C4-2B (cell line): ENCODE measurements around the gene ZBTB45.
"Not testable (repeated sequence)": the region's sequence is repeated elsewhere in the genome, so short reads cannot be mapped to it uniquely, and the experiment has no call there.

Source experiments
- H3K27ac ChIP-seq: fragments of 450-650 bp; 2 replicates; pipeline ENCODE4 v1.5.1; 2017
- CTCF ChIP-seq: fragments of 450-650 bp; conservative IDR thresholded peaks from 2 replicates; pipeline ENCODE4 v1.5.1; 2017; ENCODE audit warnings: mild to moderate bottlenecking
- ZFX ChIP-seq: fragments of 450-650 bp; IDR thresholded peaks from 2 replicates; pipeline ENCODE4 v1.6.1; 2017

Gene ZBTB45

GRCh38 chr19:58477130-58477529, 42.5 kb downstream of the ZBTB45 start:
- peak overlapping the region; percentile 89 for H3K27ac ChIP-seq
- TF ChIP-seq ZFX (no peak), CTCF (no peak)

- H3K27ac ChIP-seq, result peak overlapping the region; percentile 89
- TF ChIP-seq ZFX (peak; percentile 57; the same call in 1 of the 2 replicates), CTCF (no peak)
These were observed 43.1 kb downstream of the ZBTB45 start for GRCh38 chr19:58476498-58477015.

GRCh38 chr19:58475714-58476497, 43.7 kb downstream of the ZBTB45 start, which contains the start of gene ZNF446:
ZNF446 (plus strand) TSS chr19:58476352; CDS start chr19:58477219, 867 bp downstream.
- H3K27ac ChIP-seq, result peak within 1 kb of the TSS; percentile 89
- TF ChIP-seq CTCF (no peak), ZFX (peak; percentile 88; the same call in 1 of the 2 replicates)

GRCh38 chr19:58474997-58475713, 44.5 kb downstream of the ZBTB45 start:
- no peak for TF ChIP-seq ZFX
- H3K27ac ChIP-seq, result peak overlapping the region; percentile 89

- no peak for TF ChIP-seq ZFX
- H3K27ac ChIP-seq, result peak overlapping the region; percentile 89
These were observed 45.2 kb downstream of the ZBTB45 start for GRCh38 chr19:58474291-58474996.

- no peak overlapping the region for H3K27ac ChIP-seq
- TF ChIP-seq ZFX (no peak), CTCF (no peak)
These were observed 45.8 kb downstream of the ZBTB45 start for GRCh38 chr19:58473775-58474174.

- no peak overlapping the region for H3K27ac ChIP-seq
- TF ChIP-seq ZFX, result no peak
- no peak for TF ChIP-seq CTCF
These were observed 47.9 kb downstream of the ZBTB45 start for GRCh38 chr19:58471736-58472135.

- not testable (repeated sequence) for H3K27ac ChIP-seq
These were observed 48.6 kb downstream of the ZBTB45 start for GRCh38 chr19:58470837-58471543.
